ENCODE data around the gene NAALADL2.

GRCh38 chr3:175102161-175102560 is 243.0 kb downstream of the NAALADL2 start:
- TF ChIP-seq CTCF (IDR thresholded peaks at IDR 0.05; ENCODE audit: borderline replicate concordance, extremely low read depth, low read length, poor library complexity, severe bottlenecking) (no peak), EZH2 (IDR thresholded peaks at IDR 0.05; ENCODE audit: borderline replicate concordance, low read depth, low read length, severe bottlenecking) (no peak)

Data from DND-41 (cell line).